K562 (cell line): ENCODE measurements around the gene RALGPS1. TPM values are rescaled to one million over a fixed set of nuclear protein-coding genes. Genes with fewer than 3 reads are reported as not detected.

Source experiments
- CEBPB ChIP-seq: fragments of 450-650 bp; IDR thresholded peaks from 2 replicates; pipeline ENCODE4 v1.6.1; 2016; ENCODE audit warnings: missing genetic modification characterization, missing compliant biosample characterization
- ESRRA ChIP-seq: fragments of 450-650 bp; IDR thresholded peaks from 2 replicates; pipeline ENCODE4 v1.6.1; 2014; ENCODE audit warnings: low read depth, mild to moderate bottlenecking, moderate library complexity, borderline replicate concordance
- EZH2 ChIP-seq: IDR thresholded peaks from 2 replicates; pipeline ENCODE4 v1.6.1; 2012; ENCODE audit warnings: low read depth, mild to moderate bottlenecking, inconsistent platforms, low read length, borderline replicate concordance
- HDAC6 ChIP-seq: IDR thresholded peaks from 2 replicates; pipeline ENCODE4 v1.6.1; 2012; ENCODE audit warnings: low read depth, mild to moderate bottlenecking, control low read depth, inconsistent platforms, low read length, moderate library complexity
- HNRNPUL1 ChIP-seq: fragments of 200-400 bp; formaldehyde crosslinking; IDR thresholded peaks from 2 replicates; pipeline ENCODE4 v1.6.1; 2017; ENCODE audit warnings: low read length
- PCBP2 ChIP-seq: fragments of 200-400 bp; formaldehyde crosslinking; IDR thresholded peaks from 2 replicates; pipeline ENCODE4 v1.6.1; 2018; ENCODE audit warnings: low read length, low read depth, mild to moderate bottlenecking, moderate library complexity; ENCODE audit not compliant: poor library complexity, severe bottlenecking
- ZBTB12 ChIP-seq: fragments of 250-450 bp; sonication (Bioruptor Pico); IDR thresholded peaks from 2 replicates; pipeline ENCODE4 v1.4.0; 2020
- ZNF445 ChIP-seq: fragments of 250-450 bp; sonication (Bioruptor Pico); IDR thresholded peaks from 2 replicates; pipeline ENCODE4 v1.4.0; 2020; ENCODE audit warnings: low read depth, mild to moderate bottlenecking, moderate library complexity
- polyA plus RNA-seq, 8 experiments: library from polyadenylated mRNA; depleted of rRNA in 4 of 8; stranded (reverse) in 5 of 8; unstranded in 3 of 8; fragments of >200 nt; fragmentation: Nextera tagmentation in 2 of 8; fragmentation: Illumina TruSeq in 1 of 8; extraction: Ambion mirVana in 2 of 8; extraction: Trizol in 1 of 8; gene quantifications; 2 replicates each; pipeline versions ENCODE4 v1.2.1 to v1.2.3, GENCODE V29; 2011 to 2014; ENCODE audit warnings: inconsistent platforms in 1 of 8, missing spikeins in 1 of 8
- total RNA-seq, 7 experiments: library from RNA; depleted of rRNA in 6 of 7; stranded (reverse); fragments of >200 nt in 6 of 7; fragmentation: Illumina TruSeq in 2 of 7; extraction: Trizol in 2 of 7; gene quantifications; 2 replicates each; pipeline versions ENCODE4 v1.2.1 to v1.2.3, GENCODE V29; 2011 to 2021; ENCODE audit warnings: low replicate concordance in 1 of 7
- TF ChIP-seq, protein P1 (sequence below), 2 experiments: fragments of 450-650 bp; IDR thresholded peaks; 2 replicates each; pipeline ENCODE4 v1.6.1; 2018; ENCODE audit warnings: mild to moderate bottlenecking in 2 of 2, low read depth in 1 of 2; ENCODE audit not compliant: partially characterized antibody in 2 of 2
- TF ChIP-seq, protein P2 (sequence below): fragments of 250-450 bp; sonication (Bioruptor Pico); IDR thresholded peaks from 2 replicates; pipeline ENCODE4 v1.4.0; 2020; ENCODE audit warnings: mild to moderate bottlenecking

Gene RALGPS1
- total and polyA plus RNA-seq, 9 of the 15 experiments (the other 6 are each of a cell fraction or from before 2014, with no cell fraction given) = 0.04 to 2.6 (median 1.5) TPM

GRCh38 chr9:127074561-127075548 lies 160.3 kb downstream of the RALGPS1 start (continued):
- TF ChIP-seq HDAC6 = no peak
- TF ChIP-seq, protein P1, sequence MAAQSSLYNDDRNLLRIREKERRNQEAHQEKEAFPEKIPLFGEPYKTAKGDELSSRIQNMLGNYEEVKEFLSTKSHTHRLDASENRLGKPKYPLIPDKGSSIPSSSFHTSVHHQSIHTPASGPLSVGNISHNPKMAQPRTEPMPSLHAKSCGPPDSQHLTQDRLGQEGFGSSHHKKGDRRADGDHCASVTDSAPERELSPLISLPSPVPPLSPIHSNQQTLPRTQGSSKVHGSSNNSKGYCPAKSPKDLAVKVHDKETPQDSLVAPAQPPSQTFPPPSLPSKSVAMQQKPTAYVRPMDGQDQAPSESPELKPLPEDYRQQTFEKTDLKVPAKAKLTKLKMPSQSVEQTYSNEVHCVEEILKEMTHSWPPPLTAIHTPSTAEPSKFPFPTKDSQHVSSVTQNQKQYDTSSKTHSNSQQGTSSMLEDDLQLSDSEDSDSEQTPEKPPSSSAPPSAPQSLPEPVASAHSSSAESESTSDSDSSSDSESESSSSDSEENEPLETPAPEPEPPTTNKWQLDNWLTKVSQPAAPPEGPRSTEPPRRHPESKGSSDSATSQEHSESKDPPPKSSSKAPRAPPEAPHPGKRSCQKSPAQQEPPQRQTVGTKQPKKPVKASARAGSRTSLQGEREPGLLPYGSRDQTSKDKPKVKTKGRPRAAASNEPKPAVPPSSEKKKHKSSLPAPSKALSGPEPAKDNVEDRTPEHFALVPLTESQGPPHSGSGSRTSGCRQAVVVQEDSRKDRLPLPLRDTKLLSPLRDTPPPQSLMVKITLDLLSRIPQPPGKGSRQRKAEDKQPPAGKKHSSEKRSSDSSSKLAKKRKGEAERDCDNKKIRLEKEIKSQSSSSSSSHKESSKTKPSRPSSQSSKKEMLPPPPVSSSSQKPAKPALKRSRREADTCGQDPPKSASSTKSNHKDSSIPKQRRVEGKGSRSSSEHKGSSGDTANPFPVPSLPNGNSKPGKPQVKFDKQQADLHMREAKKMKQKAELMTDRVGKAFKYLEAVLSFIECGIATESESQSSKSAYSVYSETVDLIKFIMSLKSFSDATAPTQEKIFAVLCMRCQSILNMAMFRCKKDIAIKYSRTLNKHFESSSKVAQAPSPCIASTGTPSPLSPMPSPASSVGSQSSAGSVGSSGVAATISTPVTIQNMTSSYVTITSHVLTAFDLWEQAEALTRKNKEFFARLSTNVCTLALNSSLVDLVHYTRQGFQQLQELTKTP (IDR thresholded peaks at IDR 0.05; ENCODE audit: low read depth in 1 of 2, partially characterized antibody in 2 of 2) = no peak
- no peak for TF ChIP-seq PCBP2
- TF ChIP-seq, protein P2, sequence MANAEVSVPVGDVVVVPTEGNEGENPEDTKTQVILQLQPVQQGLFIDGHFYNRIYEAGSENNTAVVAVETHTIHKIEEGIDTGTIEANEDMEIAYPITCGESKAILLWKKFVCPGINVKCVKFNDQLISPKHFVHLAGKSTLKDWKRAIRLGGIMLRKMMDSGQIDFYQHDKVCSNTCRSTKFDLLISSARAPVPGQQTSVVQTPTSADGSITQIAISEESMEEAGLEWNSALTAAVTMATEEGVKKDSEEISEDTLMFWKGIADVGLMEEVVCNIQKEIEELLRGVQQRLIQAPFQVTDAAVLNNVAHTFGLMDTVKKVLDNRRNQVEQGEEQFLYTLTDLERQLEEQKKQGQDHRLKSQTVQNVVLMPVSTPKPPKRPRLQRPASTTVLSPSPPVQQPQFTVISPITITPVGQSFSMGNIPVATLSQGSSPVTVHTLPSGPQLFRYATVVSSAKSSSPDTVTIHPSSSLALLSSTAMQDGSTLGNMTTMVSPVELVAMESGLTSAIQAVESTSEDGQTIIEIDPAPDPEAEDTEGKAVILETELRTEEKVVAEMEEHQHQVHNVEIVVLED (CRISPR knock-in tag) = no peak
- TF ChIP-seq EZH2 = no peak
- TF ChIP-seq ESRRA = no peak
- TF ChIP-seq CEBPB (tag) = no peak
- no peak for TF ChIP-seq HNRNPUL1
- TF ChIP-seq ZBTB12 (CRISPR knock-in tag) = no peak
- no peak for TF ChIP-seq ZNF445 (CRISPR knock-in tag)
